Raji (cell line): ENCODE measurements around the gene PDZD8.
A peak's percentile ranks its signal among the peaks of the same experiment; 100 is the strongest.

ENCODE experiments used
- POLR2A ChIP-seq: IDR thresholded peaks from 2 replicates; pipeline ENCODE4 v1.6.1; 2011; ENCODE audit warnings: low read depth, low read length, control low read depth; ENCODE audit not compliant: insufficient read depth

Gene PDZD8, protein sequence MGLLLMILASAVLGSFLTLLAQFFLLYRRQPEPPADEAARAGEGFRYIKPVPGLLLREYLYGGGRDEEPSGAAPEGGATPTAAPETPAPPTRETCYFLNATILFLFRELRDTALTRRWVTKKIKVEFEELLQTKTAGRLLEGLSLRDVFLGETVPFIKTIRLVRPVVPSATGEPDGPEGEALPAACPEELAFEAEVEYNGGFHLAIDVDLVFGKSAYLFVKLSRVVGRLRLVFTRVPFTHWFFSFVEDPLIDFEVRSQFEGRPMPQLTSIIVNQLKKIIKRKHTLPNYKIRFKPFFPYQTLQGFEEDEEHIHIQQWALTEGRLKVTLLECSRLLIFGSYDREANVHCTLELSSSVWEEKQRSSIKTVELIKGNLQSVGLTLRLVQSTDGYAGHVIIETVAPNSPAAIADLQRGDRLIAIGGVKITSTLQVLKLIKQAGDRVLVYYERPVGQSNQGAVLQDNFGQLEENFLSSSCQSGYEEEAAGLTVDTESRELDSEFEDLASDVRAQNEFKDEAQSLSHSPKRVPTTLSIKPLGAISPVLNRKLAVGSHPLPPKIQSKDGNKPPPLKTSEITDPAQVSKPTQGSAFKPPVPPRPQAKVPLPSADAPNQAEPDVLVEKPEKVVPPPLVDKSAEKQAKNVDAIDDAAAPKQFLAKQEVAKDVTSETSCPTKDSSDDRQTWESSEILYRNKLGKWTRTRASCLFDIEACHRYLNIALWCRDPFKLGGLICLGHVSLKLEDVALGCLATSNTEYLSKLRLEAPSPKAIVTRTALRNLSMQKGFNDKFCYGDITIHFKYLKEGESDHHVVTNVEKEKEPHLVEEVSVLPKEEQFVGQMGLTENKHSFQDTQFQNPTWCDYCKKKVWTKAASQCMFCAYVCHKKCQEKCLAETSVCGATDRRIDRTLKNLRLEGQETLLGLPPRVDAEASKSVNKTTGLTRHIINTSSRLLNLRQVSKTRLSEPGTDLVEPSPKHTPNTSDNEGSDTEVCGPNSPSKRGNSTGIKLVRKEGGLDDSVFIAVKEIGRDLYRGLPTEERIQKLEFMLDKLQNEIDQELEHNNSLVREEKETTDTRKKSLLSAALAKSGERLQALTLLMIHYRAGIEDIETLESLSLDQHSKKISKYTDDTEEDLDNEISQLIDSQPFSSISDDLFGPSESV

DNA sequence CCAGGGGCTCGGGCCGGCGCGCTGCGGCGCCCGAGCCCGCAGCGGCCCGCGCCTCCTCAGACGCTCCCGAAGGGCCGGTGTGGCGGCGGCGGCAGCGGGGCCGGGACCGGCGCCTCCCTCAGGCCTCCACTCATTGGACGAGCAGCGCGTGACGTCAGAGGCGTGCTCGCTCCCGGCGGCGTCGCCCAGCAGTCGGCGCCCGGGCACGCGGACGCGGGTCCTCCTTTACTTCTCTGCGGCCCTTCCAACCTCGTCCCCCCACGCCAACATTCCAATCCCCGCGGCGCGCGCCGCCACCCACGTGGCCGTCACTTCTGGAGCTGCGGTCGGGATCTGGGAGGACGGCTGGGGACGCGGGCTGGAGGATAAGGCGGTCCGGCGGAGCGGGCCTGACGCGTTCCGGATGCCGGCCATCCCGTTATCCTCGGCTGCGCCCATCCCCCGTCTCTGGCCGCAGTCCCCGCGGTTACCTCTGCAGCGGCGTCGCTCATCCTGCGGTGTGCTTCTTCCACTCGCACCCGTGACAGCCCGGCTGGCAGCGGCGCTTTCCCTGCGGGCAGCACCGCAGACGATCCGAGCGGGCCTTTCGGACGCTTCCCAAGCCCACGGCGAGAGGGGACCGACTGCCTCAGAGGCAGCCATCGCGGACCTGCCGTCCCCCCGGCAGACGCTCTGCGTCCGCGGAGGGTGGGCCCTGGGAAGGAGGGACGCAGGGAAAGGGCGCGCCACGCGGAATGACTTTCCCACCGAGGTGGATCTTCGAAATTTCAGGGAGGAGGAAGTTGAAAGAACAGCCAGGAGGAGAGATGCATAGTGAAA lies at the start of gene PDZD8:
PDZD8 (minus strand) TSS at position 81 of the 819 bp plus-strand sequence. CDS start 213 bp downstream, outside the sequence.
- TF ChIP-seq POLR2A: peak; percentile 76

DNA sequence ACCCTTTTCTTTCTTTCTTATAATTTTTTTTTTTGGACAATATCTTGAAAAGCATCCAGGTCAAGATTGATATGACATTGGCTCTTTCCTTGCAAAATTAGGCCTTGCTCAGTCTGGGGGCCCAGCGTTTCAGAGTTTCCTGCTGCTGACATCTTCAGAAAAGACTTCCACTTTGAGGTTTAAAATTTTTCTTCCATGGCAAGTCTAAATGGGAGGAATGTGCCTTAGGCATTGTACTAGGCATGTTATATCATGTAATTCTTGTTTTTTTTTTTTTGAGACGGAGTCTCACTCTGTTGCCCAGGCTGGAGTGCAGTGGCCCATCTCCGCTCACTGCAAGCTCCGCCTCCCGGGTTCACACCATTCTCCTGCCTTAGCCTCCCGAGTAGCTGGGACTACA lies 48.9 kb upstream of the PDZD8 start:
- no peak for TF ChIP-seq POLR2A

DNA sequence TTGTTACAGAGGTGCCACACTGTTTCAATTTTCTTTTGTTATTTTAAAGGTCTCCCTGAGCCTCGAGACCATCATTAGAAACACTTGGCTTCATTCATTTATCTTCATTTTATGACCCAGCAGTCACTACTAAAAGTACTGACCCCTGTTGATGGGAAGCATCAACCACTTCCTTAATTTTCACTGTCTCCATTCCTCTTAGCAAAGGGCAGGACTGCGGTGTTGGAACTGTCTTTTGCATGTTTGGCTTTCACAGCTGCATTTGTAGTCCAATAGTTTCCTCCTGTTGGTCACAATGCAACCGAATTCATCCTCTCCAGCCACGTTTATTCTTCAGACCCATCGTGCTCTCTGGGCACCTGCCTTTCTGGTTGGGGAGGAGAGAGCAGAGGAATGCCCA lies 46.7 kb upstream of the PDZD8 start:
- TF ChIP-seq POLR2A: no peak

DNA sequence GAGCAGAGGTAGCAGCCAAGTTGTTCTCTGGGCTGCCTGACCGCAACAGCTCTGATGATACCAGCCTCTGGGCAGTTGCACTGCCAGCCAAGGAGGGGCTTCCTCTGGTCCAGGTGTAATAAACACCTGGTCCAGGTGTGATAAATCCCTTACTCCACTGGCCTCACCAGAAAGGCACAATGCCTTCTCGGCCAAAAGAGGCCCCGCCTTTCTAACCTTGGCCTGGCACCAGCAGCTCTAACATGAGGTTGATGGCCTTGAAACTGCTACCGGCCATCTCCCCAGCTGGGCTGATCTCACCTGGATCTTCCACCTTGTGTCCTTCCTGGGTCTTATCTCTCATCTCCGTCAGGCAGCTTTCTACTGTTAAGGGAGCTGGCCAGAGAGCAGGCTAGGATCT lies 45.5 kb upstream of the PDZD8 start:
- no peak for TF ChIP-seq POLR2A

DNA sequence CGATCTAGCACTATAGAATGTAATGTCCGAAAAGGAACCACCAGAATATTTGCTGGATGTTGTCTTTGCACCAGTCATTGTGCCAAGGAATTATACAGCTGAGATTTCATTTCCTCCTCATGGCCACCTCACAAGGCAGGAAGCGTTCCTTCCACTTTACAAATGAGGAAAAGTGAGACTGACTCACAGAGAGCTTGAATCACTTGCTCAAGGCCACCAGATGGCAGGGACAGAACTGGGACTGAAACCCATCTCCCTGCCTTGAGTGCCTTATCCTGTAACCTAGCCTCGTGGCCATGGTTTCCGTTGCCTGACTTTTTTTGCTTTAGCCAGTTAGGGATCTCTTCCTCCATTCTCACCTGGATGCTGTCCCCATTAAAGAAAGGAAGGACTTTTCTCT lies 44.7 kb upstream of the PDZD8 start:
- no peak for TF ChIP-seq POLR2A

DNA sequence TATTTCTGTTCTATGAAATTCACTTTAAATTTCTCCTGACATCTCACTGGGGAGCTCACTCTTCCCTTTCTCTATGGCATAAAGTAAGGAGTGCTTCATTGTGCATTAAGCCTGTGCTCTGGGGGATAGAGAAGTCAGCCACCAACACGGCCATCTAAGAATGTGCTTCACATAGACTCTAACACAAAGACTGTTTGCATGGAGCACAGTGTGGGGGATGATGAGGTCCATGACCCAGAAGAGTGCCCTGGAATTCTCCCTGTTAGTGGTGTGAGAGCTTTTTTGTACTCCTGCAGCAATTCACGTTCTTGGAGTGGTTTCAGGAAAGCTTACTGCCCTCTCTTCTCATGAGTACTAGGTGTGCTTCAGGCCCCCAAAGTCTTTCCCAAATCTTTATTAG lies 43.9 kb upstream of the PDZD8 start:
- no peak for TF ChIP-seq POLR2A

DNA sequence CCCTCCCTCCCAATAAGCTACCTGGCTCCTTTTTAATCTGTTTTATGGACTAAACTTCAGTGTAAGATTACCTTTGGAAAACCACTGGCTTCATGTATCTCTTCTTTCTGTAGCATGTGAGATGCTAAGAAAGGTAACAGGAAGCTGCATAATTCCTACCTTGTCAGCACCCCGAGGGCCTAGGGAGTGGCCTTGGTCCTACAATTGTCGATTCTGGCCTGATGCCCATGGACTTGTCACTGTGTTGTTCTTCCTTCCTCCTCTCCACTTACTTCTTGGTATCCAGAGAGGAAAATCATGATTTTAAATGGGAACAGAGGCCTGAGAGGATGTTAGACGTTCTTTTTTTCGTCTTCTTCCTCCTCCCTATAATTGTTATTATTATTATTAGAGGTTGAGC lies 42.9 kb upstream of the PDZD8 start:
- TF ChIP-seq POLR2A: no peak

DNA sequence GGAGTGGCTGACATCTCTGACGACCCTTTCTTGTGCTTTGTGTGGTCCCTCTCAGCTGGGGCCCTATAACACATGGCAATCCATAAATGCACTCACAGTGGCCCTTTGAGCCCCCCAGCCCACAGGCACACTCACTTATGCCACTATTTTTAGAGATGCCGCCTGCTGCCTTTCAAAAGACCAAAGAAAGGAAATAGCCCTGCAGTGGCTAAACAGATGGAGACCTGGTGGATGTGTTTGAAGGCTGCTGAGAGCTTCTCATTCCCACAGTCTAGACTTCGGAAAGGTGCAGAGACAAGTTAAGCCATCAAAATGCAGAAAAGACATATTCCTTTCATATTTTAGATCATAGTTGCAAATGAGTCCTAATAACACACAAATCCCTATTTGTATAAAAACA lies 42.0 kb upstream of the PDZD8 start:
- no peak for TF ChIP-seq POLR2A

DNA sequence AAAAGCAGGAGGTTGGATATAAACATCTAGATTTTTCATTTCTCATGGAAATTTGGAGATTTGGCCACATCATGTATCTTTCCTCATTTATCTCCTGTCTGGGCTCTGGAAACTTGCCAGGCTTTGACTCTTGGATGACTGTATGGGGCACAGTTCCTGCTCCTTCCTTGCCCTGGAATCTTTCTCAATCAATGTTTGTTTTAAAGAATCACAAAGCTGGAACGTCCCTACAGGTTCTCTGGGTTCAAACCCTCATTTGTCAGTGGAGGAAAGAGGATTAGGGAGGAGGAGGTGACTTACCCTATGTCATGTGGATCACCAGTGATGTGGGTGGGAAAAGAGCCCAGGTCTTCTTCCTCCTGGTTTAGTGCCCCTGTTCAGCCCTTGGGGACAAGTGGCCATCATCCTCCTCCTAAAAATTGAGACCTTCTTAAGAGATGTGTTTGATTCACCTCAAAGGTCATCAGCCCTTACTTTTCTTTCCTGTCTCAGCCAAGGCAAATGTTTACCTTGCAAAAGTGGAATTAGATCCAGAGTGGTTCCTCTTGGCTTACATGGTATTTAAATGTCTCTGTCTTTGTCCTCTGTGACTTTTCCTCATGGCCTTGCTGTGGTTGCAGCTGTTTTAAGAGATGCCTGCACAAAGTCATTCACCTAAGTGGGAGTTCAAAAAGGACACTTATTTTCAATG lies 38.8 kb upstream of the PDZD8 start:
- TF ChIP-seq POLR2A: no peak

DNA sequence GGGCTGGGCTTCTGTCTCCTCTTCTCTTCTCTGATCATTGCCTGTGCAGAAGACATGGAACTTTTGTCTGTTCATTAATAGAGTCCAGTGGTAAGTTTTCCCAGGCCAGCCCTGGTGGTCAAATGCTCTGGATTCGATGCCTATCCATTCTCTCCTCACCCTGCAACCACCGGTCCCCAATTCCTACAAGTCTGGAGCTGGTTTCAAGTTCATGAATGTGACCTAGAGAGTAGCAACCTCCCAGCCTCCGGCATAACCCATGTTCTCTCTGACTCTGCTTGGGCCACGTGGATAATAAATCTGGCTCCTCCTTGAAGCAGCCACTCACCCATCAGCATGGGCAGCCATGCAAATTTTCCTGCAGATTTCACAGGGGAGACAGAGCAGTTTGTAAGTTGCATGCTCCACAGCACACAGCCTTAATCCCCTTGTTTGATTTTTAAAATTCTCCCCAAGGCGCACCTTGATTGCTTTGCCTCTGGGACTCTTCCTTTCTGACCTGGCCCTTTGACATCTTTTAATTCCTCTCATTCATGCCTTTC lies 37.3 kb upstream of the PDZD8 start:
- no peak for TF ChIP-seq POLR2A

DNA sequence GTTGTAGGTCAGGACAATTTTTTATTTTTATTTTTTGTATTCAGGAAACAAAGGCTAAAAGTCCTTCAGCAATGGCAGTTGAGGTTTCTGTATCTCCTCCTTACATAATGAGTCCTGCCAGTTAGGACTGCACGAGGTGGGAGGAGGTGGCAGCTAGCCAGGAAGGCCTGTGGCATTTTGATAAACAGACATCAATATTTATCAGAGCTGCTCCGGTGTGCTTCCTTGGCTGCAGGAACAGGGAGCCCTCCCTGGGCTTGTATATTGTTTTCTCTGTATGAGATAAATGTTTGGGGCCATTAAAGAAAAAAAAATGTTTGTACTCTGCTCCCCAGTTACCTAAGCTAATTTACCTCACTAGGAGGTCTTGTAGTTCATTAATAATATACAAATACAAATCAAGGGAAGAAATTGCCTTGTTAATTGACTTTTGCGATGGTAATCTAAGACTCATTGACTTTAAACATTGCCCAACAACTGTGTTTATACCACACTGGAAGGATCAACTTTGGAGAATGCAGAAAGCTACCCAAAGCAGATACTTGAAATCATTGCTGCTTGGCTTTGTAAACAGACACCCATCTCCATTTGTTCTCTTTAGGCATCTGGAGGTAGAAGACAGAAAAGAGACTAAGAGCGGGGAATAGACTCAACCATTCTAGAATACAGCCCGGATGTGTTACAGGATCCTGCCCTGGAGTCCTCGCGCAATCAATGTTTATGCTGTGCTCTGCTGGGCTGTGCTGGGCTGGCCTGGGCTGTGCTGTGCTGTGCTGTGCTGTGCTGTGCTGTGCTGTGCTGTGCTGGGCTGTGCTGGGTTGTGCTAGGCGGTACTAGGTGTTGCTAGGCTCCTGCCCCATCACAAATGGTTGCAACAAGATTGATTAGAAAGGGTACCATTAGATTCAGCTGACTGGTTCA lies 36.5 kb upstream of the PDZD8 start:
- no peak for TF ChIP-seq POLR2A

DNA sequence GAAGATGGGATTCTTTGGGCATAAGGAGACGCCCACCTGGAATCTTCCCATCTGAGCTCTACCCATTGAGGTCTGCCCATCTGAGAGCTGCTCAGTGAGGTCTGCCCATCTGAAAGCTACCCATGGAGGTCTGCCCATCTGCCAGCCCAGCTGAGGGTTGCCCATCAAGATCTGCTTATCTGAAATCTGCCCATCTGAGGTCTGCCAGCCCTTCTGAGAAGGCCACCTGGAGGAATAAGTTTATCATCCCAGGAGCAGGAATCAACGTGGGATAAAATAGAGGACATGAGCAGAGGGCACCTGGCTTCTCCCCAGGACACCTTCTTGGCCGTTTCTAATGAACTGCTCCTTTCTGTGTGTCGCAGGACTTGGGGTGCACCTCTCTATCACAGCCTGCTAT lies 35.3 kb upstream of the PDZD8 start:
- no peak for TF ChIP-seq POLR2A
